ENCODE data around the gene SLC1A7. TPM values are rescaled to one million over a fixed set of nuclear protein-coding genes. Genes with fewer than 3 reads are reported as not detected.

Gene SLC1A7
- polyA plus RNA-seq (not detected in 2 replicates), polyA minus RNA-seq (not detected in 2 replicates)

DNA sequence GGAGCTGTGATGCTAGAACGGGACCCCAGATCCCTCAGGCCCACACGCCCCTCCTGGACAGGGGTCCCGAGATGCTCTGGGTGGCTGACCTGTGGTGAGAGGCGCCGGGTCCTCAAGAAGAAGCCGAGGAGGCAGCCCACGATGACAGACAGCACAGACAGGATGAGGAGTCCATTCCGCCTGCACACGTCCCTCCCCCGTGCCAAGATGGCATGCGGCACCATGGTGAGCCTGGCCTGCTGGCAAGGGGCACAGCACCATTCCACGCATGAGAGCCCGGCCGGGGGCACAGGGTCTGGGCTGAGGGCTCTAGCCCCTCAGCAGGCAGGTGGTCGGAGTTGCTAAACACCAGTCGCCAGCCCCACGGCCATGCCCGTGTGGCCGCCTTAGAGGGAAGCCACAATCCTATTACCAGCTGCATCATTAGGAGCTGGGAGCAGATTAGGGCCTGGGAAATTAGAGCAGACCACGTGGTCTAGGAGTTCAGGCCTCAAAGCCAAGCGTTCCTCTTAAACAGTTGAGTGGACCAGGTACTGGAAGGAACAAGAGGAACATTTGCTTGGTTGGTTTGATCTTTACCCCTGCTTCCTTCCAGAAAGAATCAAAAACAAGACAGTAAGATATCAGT is at the start of gene SLC1A7:
Gene SLC1A7, minus strand, starts transcription at position 413 of the 628 bp plus-strand sequence. Its CDS starts 189 bp downstream, at position 224.
- H3F3A ChIP-seq (ENCODE audit: insufficient read depth, low read length, poor library complexity, severe bottlenecking): no peaks in the 10 kb centered on the region
- H2AFZ ChIP-seq (ENCODE audit: low read depth, low read length): no peak within 1 kb of the TSS
- H3K9ac ChIP-seq (ENCODE audit: low read length): no peak within 1 kb of the TSS
- H3K27me3 ChIP-seq (ENCODE audit: insufficient read depth, low read depth, low read length): no peaks in the 10 kb centered on the region
- H3K79me2 ChIP-seq (replicated peaks; ENCODE audit: insufficient read depth, low read length): no peaks in the 10 kb centered on the region
- H4K20me1 ChIP-seq (ENCODE audit: insufficient read depth): no peaks in the 10 kb centered on the region
- H3K9me3 ChIP-seq (ENCODE audit: low read length): no peaks in the 10 kb centered on the region
- H3K36me3 ChIP-seq (ENCODE audit: insufficient read depth, low read length): no peaks in the 10 kb centered on the region
- no peak within 1 kb of the TSS for H3K4me2 ChIP-seq (ENCODE audit: low read length)
- H3K4me3 ChIP-seq (ENCODE audit: low read length): no peak within 1 kb of the TSS
- H3K27ac ChIP-seq (ENCODE audit: low read length): no peak within 1 kb of the TSS
- no peak for TF ChIP-seq EZH2 (IDR thresholded peaks at IDR 0.05; ENCODE audit: borderline replicate concordance, insufficient read depth, low read length, poor library complexity, severe bottlenecking)
- TF ChIP-seq POLR2AphosphoS5 (IDR thresholded peaks at IDR 0.05): no peak
- no peak for TF ChIP-seq SMC3 (conservative IDR thresholded peaks at IDR 0.05; ENCODE audit: poor library complexity)
- TF ChIP-seq RAD21 (conservative IDR thresholded peaks at IDR 0.05): no peak
- H3K9me2 ChIP-seq (ENCODE audit: insufficient read depth, low read length): no peaks in the 10 kb centered on the region

- Histone ChIP-seq H3K9me3 (ENCODE audit: low read length) (no peaks in the 10 kb centered on the region), H3K9ac (ENCODE audit: low read length) (no peak overlapping the region), H3K4me2 (ENCODE audit: low read length) (no peak overlapping the region), H3K79me2 (replicated peaks; ENCODE audit: insufficient read depth, low read length) (no peaks in the 10 kb centered on the region), H2AFZ (ENCODE audit: low read depth, low read length) (no peak overlapping the region), H3K27me3 (ENCODE audit: insufficient read depth, low read depth, low read length) (no peaks in the 10 kb centered on the region), H3K9me2 (ENCODE audit: insufficient read depth, low read length) (no peaks in the 10 kb centered on the region), H3K4me3 (ENCODE audit: low read length) (no peak overlapping the region), H3K27ac (ENCODE audit: low read length) (no peak overlapping the region), H4K20me1 (ENCODE audit: insufficient read depth) (no peaks in the 10 kb centered on the region), H3F3A (ENCODE audit: insufficient read depth, low read length, poor library complexity, severe bottlenecking) (no peaks in the 10 kb centered on the region), H3K36me3 (ENCODE audit: insufficient read depth, low read length) (no peaks in the 10 kb centered on the region)
- TF ChIP-seq TAF1 (IDR thresholded peaks at IDR 0.05; ENCODE audit: low read depth) (no peak), POLR2AphosphoS5 (IDR thresholded peaks at IDR 0.05) (no peak), EP300 (conservative IDR thresholded peaks at IDR 0.05; ENCODE audit: poor library complexity, severe bottlenecking) (no peak), SMC3 (conservative IDR thresholded peaks at IDR 0.05; ENCODE audit: poor library complexity) (no peak), MXI1 (conservative IDR thresholded peaks at IDR 0.05; ENCODE audit: poor library complexity, severe bottlenecking) (no peak), EZH2 (IDR thresholded peaks at IDR 0.05; ENCODE audit: borderline replicate concordance, insufficient read depth, low read length, poor library complexity, severe bottlenecking) (no peak), RAD21 (conservative IDR thresholded peaks at IDR 0.05) (no peak)
- TF ChIP-seq, protein P1, sequence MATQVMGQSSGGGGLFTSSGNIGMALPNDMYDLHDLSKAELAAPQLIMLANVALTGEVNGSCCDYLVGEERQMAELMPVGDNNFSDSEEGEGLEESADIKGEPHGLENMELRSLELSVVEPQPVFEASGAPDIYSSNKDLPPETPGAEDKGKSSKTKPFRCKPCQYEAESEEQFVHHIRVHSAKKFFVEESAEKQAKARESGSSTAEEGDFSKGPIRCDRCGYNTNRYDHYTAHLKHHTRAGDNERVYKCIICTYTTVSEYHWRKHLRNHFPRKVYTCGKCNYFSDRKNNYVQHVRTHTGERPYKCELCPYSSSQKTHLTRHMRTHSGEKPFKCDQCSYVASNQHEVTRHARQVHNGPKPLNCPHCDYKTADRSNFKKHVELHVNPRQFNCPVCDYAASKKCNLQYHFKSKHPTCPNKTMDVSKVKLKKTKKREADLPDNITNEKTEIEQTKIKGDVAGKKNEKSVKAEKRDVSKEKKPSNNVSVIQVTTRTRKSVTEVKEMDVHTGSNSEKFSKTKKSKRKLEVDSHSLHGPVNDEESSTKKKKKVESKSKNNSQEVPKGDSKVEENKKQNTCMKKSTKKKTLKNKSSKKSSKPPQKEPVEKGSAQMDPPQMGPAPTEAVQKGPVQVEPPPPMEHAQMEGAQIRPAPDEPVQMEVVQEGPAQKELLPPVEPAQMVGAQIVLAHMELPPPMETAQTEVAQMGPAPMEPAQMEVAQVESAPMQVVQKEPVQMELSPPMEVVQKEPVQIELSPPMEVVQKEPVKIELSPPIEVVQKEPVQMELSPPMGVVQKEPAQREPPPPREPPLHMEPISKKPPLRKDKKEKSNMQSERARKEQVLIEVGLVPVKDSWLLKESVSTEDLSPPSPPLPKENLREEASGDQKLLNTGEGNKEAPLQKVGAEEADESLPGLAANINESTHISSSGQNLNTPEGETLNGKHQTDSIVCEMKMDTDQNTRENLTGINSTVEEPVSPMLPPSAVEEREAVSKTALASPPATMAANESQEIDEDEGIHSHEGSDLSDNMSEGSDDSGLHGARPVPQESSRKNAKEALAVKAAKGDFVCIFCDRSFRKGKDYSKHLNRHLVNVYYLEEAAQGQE (IDR thresholded peaks at IDR 0.05; ENCODE audit: borderline replicate concordance): no peak
- TF ChIP-seq, protein P2, sequence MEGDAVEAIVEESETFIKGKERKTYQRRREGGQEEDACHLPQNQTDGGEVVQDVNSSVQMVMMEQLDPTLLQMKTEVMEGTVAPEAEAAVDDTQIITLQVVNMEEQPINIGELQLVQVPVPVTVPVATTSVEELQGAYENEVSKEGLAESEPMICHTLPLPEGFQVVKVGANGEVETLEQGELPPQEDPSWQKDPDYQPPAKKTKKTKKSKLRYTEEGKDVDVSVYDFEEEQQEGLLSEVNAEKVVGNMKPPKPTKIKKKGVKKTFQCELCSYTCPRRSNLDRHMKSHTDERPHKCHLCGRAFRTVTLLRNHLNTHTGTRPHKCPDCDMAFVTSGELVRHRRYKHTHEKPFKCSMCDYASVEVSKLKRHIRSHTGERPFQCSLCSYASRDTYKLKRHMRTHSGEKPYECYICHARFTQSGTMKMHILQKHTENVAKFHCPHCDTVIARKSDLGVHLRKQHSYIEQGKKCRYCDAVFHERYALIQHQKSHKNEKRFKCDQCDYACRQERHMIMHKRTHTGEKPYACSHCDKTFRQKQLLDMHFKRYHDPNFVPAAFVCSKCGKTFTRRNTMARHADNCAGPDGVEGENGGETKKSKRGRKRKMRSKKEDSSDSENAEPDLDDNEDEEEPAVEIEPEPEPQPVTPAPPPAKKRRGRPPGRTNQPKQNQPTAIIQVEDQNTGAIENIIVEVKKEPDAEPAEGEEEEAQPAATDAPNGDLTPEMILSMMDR (IDR thresholded peaks at IDR 0.05; ENCODE audit: poor library complexity, severe bottlenecking): no peak
Measured at GRCh38 chr1:53190210-53190611, 47.8 kb upstream of the SLC1A7 start.
